ENCODE data around the gene PTPRS.

The PTPRS gene

DNA sequence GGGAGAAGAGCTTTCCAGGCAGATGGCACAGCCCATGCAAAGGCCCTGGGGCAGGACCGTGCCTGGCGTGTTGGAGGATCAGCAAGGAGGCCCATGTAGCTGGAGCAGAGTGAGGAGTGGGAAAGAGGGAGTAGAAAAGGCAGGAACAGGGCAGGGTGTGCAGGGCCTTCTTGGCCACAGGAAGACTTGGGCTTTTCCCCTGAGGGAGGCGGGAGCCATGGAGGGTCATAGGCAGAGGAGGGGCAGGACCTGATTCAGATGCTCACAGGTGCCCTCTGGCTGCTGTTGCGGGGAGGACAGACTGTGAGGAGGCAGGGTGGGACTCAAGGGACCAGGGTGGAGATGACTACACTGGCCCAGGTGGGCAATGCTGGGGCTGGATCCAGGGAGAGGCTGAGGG is 13.8 kb upstream of the PTPRS start:
- DNase-seq, result no peak

DNA sequence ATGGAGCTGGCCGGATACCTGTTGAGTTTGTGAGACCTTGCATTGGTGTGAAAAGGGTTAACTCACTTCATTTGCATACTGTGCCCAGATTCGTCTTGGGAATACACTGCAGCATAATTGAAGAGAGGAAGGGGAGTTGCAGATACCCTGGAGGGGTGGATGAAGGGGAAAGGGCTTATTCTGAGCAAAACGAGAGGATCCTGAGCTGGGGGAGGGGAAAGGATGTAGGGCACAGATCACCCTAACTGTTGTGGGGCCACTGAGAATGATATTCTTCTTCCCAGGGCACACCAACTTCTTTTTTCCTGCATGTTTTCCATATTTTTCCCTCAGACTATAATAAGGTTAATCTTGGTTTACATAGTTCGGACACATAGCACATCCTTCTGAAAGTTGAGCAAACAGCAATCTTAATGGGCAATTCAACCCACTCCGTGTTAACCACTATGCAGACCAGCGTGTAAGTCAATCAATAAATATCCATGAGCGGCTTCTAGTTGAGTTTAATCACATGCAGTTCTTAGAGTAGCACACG is 11.7 kb upstream of the PTPRS start:
- no peak for DNase-seq

DNA sequence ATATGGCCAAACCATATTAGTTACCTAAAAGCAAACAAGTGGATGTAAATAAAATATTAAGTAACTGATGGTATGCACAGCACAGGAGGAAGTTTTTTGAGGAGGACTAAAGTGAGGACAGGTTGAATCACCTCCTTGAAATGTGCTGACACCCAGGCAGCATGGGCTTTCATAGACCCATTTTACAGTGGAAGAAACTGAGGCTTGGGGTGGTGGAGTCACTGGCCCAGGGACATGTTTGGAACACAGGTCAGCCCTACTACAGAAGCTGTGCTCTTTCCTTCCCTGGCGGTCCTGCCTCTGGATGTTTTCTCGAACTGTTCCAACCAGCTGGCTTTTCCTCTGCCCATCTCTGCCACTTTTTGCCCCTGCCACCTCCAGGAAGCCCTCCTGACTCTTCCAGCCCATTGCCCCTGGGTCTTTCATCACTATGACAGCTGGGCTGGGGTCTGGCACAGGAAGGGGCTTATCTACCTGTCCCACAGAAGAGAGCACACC is 11.2 kb upstream of the PTPRS start:
- no peak for DNase-seq

DNA sequence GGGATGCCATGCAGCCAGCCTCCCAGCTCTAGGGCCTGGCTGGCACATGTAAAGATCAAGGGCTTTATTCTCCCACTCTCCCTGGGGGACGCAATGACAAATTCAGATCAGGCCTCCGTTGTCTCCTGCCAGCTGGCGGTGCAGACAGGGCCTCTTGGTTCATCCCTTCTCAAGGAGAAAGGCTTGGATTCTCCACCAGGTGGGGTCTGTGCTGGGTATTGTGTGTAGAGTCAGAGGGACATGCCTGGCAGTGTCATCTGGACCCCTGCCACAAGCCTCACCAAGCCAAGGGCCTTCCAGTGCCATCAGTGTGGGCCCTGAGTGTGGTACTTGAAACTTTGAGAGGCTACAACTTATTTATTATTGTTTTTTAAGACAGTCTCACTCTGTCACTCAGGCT is 8.4 kb upstream of the PTPRS start:
- DNase-seq, result no peak

DNA sequence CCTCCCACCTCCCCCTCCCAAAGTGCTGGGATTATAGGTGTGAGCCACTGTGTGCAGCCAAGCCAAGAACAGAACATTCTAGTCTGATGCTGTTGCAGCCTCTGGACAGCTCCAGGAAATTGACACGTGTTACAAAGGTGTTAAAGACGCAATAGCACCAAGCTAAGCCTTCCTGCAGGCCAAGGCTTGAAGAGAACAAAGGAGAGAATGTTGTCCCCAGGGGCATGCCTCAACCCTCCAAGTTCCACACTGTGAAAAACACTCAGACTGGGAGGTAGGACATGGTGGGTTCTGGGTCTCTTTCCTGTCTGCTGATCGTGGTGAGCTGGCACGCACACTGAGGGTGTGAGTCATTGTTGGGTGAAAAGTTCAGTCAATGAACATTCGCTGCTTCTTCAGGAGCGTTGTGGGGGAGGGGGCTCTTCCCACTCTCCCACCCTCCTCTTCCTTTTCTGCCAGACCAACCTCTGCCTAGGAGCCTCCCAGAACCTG is 5.3 kb upstream of the PTPRS start:
- DNase-seq, result no peak

DNA sequence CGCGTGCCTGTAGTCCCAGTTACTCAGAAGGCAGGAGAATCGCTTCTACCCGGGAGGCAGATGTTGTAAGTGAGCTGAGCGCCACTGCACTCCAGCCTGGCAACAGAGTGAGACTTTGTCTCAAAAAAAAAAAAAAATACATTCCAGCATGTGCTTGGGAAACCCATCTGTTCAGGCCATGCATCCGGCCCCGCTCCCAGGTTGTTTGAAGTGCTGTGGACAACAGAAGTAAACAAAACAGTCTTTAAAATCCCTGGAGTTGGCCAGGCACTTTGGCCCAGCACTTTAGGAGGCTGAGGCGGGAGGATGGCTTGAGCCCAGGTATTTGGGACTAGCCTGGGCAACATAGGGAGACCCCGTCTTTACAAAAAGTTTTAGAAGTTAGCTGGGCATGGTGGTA is 3.2 kb upstream of the PTPRS start:
- DNase-seq, result no peak

DNA sequence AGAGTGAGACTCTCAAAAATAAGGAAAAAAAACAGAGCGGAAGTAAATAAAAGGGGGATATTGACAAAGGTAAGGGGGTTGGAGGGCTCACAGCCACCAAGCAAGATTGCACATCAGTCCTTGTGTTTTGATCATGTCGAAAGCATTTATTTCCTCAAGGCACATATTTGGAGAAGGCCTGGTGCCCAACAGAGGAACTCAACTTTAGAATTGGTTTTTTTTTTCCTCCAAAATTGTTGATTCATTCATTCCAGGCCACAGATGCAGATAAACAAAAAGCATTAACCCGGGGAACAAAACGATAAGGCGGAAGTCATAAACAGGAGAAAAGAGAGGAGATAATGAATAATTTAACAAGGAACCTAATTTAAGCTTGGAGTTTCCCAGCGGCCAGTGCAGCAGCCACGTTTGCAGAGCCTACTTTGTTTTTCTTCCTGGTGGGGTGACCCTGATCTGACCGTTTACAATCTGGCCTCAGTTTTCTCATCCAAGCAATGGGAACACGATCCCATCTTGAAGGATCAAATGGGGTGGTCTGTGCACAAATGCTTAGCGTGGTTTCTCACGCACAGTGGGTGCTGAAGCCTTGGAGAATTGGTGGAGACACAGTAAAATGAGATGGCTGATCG is 2.1 kb upstream of the PTPRS start:
- no peak for DNase-seq

DNA sequence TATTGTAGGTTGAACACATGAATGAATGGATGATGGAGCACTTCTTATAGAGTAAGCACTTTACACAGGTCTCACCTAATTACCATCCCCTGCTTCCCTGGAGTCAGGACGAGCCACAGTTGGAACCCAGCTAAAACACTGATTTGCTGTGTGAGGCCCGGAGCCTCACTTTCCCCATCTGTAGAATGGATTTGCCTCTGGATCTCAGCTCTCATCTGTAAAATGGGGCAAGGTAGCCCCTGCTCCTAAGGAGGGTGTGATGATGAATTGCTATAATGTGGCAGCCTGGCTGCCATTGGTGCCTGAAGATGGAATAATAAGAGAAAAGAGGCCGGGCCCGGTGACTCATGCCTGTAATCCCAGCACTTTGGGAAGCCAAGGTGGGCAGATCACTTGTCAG is 1.4 kb upstream of the PTPRS start:
- no peak for DNase-seq

DNA sequence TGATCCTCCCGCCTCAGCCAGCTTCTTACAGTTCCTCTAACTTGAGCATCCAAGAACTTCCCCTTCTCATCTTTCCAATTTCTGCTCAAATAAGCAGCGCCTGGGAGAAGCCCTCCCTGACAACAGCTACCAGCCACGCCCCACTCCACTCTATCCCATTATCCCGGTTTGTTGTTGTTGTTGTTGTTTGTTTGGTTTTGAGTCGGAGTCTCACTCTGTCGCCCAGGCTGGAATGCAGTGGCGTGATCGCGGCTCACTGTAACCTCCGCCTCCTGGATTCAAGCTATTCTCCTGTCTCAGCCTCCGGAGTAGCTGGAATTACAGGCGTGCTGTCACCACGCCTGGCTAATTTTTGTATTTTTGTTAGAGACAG is 822 bp upstream of the PTPRS start:
- DNase-seq, result no peak

DNA sequence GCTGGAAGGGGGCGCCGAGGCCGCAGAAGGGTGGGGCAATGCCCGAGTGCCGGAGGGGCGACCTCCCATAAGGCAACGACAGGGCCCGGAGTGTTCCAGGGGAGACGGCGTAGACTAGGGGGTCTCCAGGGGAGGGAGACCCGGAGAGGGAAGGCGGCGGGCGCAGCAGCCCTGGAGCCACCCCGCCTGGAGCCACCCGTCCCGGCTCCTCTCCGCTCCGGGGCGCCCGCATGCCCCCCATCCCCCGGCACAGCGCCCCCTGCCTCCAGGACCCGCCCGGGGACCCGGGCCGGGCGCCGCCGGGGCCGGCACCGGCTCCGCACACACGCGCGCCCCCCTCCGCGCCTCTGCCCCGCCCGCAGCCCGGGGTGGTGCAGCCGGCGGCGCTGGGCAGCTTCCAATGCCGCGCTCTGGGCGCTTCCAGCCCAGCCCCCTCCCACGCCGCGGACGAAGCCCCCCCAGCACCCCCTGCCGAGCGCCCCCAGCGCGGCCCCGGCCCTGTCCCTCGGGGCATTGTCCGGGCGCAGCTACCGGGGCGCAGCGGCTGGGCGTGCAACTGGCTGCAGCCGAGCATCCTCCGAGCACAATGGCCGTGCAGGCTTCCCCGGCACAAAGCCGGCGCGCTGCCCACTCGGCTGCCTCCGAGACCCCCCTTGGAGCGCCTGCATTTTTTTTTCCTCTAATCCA is 519 bp downstream of the PTPRS start:
- no peak for DNase-seq

DNA sequence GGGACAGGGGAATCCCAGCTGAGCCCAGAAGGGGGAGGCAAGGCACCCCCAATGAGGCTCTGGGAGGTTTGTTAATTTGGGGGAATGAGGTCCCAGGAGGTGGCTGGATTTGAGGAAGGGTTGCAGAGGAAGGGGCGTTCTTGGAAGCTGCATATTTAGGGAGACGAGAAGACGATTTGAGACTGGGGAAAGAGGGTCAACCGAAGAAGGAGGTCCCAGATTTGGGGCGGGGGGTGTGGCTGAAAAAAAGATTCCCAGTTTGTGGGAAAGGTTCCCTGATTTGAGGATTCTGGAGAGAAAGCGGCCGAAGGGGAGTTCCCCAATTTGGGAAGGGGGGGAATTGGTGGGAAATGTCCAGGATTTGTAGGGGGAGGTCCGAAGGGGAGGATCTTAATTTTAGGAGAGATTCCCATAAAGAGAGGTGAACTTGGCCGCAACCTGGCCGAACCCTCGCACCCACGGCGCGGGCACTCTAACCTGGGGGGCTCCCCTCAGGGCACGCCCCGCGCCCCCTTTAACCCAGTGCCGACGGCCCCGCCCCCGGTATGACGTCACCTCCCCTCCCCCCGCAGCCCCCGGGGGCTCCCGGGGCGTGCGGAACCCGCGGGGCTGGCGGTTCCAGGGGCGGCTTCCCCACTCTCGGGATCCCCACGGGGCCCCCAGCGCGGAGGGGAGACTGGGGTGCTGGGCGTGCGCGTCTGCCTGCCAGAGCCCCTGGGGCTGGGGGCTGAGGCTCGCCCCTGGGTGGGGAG is 1.2 kb downstream of the PTPRS start:
- DNase-seq, result no peak

DNA sequence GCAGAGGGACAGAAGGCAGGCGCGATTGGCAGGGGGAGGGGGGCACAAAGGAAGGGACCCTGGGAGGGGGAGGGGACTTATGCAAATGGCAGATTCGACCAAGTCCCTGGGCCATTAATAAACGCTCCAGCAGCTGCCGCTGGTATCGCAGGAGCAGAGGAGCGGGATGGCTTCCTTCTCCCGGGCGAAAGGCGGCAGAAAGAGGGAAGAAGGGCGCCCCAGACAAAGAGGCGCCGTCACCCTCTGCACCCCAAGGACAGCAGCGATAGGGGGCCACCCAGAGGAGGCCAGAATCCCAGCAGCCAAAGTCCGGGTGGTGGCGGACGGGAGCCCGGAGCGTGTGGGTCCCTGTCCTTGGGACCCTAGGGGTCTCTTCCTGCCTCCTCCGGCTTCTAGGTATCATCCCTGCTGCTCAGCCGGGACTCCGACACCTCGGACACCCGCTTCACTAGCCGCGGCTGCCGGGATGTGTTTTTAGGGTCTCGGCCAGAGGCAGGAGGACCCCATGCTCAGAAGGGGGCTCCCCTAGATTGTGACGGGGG is 1.9 kb downstream of the PTPRS start:
- DNase-seq, result no peak

DNA sequence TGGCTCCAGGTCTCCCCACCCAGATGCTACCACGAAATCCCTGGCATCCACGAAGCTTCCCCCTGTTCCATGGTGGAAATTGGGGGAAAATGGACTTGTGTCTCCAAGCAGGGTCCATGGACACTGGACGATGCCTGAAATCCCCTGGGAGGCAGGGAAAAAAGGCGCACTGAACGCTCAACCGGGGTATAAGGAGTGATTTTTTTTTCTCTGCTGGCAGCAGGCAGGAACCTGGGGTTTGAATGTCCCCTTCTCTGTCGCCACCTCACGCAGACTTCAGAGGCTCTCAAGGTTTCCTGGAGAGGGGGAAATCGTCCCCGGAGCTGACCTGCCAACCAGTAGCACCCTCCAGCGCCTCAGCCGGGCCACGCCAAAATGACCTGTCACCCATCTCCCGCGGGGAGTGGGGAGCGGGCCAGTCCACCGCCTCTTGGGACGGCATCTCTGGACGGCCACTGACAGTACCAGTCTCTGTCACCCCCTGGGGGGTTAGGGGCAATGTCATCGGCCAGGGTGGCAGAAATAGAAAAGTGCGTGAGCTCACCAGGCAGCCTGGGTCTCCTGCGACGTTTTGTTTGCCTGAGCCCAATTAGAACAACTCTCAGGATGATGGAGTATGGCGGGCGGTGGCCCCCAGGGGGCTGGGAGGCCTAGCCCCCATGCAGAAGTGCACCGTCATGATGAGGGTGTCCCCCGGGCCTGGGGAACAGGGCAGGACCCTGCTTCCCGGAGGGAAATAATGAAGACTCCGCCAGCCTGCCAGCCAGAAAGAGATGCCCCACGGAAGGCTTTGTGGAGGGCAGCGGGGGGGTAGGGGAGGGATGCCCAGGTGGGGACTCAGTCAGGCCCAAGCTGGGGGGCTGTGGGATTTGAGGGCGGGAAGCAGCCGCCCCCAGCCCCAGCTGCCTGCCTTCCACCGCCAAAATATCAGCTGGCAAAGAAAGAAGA is 2.6 kb downstream of the PTPRS start:
- no peak for DNase-seq

DNA sequence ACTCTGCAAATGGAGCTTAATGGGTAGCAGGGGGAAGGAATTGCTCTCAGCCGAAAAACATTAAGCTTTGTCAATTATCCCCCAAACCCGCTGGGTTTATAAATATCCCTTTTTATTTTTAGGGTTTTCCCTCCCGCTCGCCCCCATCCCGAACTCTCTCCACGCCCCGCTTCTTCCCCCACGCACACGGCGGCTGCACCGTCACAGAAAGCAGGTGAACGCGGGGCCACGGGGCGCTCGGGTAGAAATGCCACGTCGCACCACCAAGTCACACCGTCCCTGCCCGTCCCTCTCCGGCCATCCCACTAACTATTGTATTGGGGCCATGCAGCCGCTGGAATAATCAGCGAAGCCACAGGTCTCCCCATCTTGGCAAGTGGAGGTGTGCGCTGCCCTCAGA is 3.5 kb downstream of the PTPRS start:
- no peak for DNase-seq

DNA sequence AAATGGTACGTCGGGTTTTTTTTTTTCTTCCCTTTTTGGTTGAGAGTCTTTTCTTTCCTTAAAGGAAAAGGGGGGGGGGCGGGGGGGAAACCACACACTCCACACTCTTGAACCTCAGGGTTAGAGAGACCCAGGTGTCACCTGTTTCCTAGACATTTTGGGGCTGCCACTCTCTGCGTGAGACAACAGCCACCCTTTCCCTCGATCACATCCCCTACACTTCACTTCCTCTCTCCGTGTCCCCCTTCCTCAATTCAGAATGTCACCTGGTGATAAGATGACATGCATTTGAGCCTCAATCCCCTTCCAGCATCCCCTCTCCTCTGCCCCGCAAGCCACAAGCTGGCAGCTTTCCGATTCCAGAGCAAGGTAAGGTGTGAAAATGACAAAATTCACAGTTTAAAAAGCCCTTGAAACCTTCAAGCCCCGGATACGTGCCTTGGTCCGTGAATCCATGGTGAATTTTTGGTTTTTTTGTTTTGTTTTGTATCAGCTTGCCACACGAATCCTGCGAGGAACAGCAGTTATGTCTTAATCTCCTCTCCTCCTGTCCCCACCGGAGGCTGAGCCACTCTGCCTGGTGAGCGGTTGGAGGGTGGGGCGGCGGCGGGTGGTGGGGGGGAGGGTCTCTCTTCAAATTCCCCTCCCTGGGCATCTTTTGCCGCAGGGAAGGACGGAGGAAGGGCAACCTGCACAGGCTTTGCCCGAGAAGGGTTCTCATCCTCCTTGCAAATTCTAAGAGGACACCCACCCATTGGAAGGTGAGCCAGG is 4.2 kb downstream of the PTPRS start:
- DNase-seq, result no peak

DNA sequence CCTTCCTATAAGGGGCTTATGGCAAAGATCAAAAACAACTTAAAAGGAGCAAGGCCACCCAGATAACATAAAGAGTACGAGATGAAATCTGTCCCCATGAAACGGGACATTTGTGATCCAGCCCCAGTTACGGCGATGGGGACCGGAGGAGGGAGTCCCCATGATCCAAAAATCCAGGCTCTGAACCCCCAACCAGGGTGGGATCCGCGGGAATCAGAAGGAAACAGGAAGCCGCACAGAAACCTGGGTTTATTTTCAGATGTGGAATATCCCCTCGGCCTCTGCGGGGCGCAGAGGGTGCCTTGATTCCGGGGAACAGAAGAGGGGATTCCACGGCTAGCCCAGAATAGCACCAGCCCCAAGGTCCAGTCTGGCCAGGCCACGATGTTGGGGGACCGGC is 5.0 kb downstream of the PTPRS start:
- DNase-seq, result no peak

DNA sequence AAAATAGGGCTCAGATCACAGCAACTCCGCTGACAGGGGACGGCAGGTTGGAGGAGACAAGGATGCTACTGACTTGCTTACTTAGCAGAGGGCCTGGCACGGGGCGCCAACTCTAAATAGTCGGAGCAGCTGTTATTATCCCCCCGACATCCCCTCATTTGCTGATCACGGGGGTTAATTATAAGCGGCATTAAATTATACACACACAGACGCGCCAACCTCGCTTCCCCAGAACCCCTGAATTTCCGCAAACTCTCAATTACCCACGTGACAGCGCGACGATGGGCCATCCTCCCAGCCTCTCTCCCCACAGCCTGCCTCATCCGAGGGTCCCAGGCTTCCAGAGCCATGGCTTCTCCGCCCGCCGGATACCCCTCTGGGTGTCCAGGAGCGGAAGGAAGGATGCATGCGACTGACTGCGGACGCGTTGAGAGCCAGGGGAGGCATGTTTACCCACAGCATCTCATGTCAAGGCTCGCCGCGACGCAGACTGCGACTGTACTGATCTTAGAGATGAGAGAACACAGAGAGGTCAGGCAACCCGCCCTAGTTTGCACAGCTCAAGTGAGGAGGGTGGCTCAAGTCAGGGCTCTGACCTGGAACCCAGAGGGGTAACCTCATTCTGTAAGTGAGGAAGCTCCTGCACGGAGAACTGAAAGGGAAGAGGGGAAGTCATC is 5.7 kb downstream of the PTPRS start:
- DNase-seq, result no peak

DNA sequence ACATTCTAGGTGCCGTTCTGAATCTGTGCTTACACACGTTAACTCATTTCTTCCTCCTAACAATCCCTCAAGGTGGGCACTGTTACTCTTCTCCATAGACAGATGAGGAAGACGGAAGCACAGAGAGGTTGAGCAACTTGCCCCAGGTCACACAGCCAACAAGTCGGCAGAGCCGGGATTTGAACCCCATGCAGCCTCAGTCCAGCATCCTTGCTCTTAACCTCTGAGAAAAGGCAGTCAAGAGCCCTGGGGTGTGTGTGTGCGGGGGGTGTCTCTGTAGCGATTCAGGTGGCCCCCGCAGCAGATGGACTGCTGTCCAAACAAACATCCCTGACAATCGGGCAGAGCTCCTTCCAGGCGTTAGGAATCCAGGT is 6.3 kb downstream of the PTPRS start:
- DNase-seq, result no peak

DNA sequence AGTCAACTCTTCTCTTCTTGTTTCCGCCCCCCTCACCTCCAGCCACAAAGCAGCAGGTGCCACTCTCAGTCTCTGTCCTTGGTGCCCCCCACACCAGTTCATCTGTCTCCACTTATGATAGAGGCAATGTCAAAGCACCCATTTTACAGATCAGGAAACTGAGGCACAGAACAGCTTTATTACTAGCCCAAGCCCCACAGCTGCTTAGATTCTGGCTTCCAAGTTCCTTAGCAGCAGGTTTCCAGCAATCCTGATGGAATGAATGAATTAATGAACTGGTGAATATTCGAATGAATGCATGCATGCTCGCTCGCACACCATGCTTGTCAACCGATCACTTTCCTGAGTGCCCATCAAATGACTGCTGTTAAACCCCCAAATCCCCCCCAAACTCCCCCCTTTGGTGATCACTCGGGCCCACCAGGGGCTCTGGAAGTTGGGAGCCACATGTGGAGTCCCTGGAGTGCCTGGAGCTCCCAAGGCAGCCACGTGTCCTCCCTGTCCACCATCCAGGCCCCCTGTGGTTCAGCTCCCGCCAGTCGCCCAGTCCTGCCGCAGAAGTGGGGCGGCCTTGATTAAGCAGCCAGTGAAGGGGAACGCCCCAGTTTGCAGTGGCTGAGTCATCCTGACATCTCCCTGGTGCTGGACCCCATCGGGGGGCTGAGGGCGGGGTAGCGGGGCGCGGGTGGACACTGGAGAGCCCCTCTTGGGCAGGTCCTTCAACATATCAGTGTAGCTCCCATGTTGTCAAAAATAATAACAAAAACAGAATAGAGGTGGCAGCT is 6.8 kb downstream of the PTPRS start:
- DNase-seq, result no peak

DNA sequence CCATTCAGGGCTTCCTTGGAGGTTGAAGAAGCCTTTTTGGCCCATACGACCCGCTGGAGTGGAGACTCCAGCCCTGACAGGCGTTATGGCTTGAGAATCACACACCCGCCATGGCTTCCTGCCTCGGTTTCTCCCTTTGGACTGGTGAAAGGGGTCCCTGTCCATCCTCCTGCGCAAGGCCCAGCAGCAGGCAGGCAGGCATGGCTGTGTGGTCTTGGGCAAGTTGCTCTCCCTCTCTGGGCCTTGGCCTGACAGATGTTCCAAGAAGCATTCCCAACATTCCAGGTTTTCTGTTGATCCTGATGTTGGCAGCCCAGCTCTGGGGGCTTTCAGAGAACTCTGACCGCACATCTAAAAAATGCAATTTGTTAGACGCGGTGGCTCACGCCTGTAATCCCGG is 8.1 kb downstream of the PTPRS start:
- DNase-seq, result no peak

All from NCI-H187 (cell line).